Muscle layer of colon (tissue), 2 donors: ENCODE measurements around the gene ROGDI.

Source experiments
- H3K27ac ChIP-seq: one replicate; pipeline ENCODE4 v1.7.0; 2013; ENCODE audit warnings: low read depth, mild to moderate bottlenecking, low read length, moderate library complexity
- H3K27me3 ChIP-seq, 2 donors: one replicate each; pipeline ENCODE4 v1.7.0; 2013; ENCODE audit warnings: low read length in 2 of 2, mild to moderate bottlenecking in 2 of 2; ENCODE audit not compliant: insufficient read depth in 2 of 2, control insufficient read depth in 1 of 2
- H3K36me3 ChIP-seq: one replicate; pipeline ENCODE4 v1.7.0; 2013; ENCODE audit warnings: mild to moderate bottlenecking, low read length; ENCODE audit not compliant: insufficient read depth
- H3K4me1 ChIP-seq: one replicate; pipeline ENCODE4 v1.7.0; 2013; ENCODE audit warnings: mild to moderate bottlenecking, low read length; ENCODE audit not compliant: insufficient read depth
- H3K4me3 ChIP-seq, 2 donors: one replicate each; pipeline ENCODE4 v1.7.0; 2013; ENCODE audit warnings: low read length in 2 of 2, low read depth in 1 of 2, mild to moderate bottlenecking in 1 of 2, moderate library complexity in 1 of 2
- H3K9ac ChIP-seq: one replicate; pipeline ENCODE4 v1.7.0; 2013; ENCODE audit warnings: low read length
- H3K9me3 ChIP-seq: one replicate; pipeline ENCODE4 v1.7.0; 2013; ENCODE audit warnings: mild to moderate bottlenecking, low read length
- donor health status: abdominal sarcoma.
- donor health status: Adenocarcinoma of cecum.

Gene ROGDI

GRCh38 chr16:4755687-4756086 lies 46.7 kb downstream of the ROGDI start:
- Histone ChIP-seq H3K36me3 (peaks cover 75% of the 10 kb centered on the region), H3K9ac (no peak overlapping the region), H3K4me3 (no peak overlapping the region), H3K4me1 (no peaks in the 10 kb centered on the region), H3K9me3 (peaks cover 4% of the 10 kb centered on the region), H3K27ac (no peak overlapping the region), H3K27me3 (no peaks in the 10 kb centered on the region)

DNA sequence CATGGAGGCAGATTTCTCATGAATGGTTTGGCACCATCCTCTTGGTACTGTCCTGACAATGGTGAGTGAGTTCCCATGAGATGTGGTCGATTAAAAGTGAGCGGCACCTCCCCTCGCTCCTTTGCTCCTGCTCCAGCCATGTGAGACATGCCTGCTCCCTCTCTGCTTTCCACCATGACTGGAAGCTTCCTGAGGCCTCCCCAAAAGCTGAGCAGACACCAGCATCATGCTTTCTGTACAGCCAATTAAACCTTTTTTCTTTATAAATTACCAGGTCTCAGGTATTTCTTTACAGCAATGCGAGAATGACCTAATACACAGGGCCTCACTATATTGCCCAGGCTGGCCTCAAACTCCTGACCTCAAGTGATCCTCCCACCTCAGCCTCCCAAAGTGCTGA lies 47.6 kb downstream of the ROGDI start:
- no peaks in the 10 kb centered on the region for H3K27me3 ChIP-seq
- peaks cover 67% of the 10 kb centered on the region for H3K36me3 ChIP-seq
- H3K4me1 ChIP-seq = no peaks in the 10 kb centered on the region
- no peak overlapping the region for H3K4me3 ChIP-seq
- H3K27ac ChIP-seq = no peak overlapping the region
- no peak overlapping the region for H3K9ac ChIP-seq
- H3K9me3 ChIP-seq = peaks cover 4% of the 10 kb centered on the region

- Histone ChIP-seq H3K9me3 (peaks cover 4% of the 10 kb centered on the region), H3K4me1 (no peaks in the 10 kb centered on the region), H3K27me3 (no peaks in the 10 kb centered on the region), H3K4me3 (no peak overlapping the region), H3K27ac (no peak overlapping the region), H3K9ac (no peak overlapping the region), H3K36me3 (peaks cover 50% of the 10 kb centered on the region)
These were observed 49.2 kb downstream of the ROGDI start for GRCh38 chr16:4753227-4753626.

GRCh38 chr16:4752351-4753100 lies 49.9 kb downstream of the ROGDI start:
- H3K4me1 ChIP-seq = no peaks in the 10 kb centered on the region
- H3K27ac ChIP-seq = no peak overlapping the region
- H3K36me3 ChIP-seq = peaks cover 46% of the 10 kb centered on the region
- H3K9me3 ChIP-seq = peaks cover 4% of the 10 kb centered on the region
- no peak overlapping the region for H3K4me3 ChIP-seq
- no peak overlapping the region for H3K9ac ChIP-seq
- H3K27me3 ChIP-seq = no peaks in the 10 kb centered on the region

- Histone ChIP-seq H3K9ac (no peak overlapping the region), H3K36me3 (peaks cover 44% of the 10 kb centered on the region), H3K4me1 (peaks cover 9% of the 10 kb centered on the region), H3K27ac (no peak overlapping the region), H3K27me3 (no peaks in the 10 kb centered on the region), H3K9me3 (peaks cover 3% of the 10 kb centered on the region), H3K4me3 (no peak overlapping the region)
These were observed 51.5 kb downstream of the ROGDI start for GRCh38 chr16:4750896-4751295.

DNA sequence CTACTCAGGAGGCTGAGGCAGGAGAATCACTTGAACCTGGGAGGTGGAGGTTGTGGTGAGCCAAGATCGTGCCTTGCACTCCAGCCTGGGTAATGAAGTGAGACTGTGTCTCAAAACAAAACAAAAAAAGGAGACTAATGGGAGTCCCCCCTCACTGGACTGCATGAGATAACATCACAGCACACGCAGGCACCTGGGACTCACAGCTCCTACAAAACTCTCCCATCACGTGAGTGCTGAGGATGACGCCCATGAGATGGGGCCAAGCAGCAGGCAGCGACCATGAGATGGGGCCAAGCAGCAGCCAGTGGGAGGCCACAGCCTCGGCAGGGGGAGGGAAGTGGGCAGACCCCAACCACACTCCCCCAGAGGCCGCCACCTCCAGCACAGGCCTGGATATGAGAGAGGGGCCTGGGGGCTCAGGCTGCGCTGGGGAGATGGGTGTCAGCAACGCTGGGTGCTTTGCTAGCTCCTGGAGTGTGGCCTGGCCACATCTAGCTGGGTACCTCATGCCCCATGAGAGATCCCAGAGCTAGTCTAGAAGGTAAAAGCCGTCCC lies 52.7 kb downstream of the ROGDI start:
- Histone ChIP-seq H3K27me3 (no peaks in the 10 kb centered on the region), H3K4me1 (peaks cover 9% of the 10 kb centered on the region), H3K36me3 (peaks cover 36% of the 10 kb centered on the region), H3K9ac (no peak overlapping the region), H3K9me3 (no peaks in the 10 kb centered on the region), H3K4me3 (no peak overlapping the region), H3K27ac (no peak overlapping the region)

DNA sequence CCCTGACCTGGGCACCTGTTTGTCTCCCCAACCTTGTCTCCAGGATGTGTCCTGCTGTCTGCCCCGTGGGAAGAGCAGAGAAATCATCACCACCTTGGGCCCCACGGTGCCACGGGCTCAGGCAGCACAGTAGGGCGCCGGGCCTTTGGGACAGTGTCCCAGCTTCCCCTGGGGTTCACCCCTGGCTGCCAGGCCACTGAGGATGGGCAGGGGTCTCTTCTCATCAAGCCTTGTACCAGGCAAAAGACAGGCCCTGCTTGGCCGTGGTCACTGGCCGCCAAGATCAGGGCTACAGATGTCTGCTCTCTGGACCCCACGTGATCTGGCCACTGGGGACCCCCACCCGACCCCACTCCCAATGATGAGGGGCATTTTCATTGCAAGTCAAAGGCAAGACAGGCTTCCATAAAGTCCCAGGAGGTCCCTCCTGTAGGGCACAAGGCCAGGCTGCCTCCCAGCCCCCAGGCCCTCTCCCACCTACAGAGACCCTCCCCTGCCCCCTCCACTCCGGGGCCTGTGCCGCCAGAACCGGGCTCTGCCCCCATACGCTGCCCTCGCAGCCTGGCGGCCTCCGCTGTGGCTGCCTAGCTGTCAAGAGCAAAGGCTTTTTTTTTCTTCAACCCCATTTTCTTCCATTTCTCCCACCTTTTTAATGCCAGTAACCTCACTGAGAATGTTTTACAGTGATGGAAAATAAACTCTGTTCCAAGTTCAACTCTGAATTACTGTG lies 53.6 kb downstream of the ROGDI start:
- Histone ChIP-seq H3K4me1 (peaks cover 9% of the 10 kb centered on the region), H3K27me3 (no peaks in the 10 kb centered on the region), H3K27ac (no peak overlapping the region), H3K9ac (no peak overlapping the region), H3K4me3 (no peak overlapping the region), H3K9me3 (no peaks in the 10 kb centered on the region), H3K36me3 (peaks cover 32% of the 10 kb centered on the region)

- Histone ChIP-seq H3K4me3 (no peak overlapping the region), H3K36me3 (peaks cover 24% of the 10 kb centered on the region), H3K9me3 (no peaks in the 10 kb centered on the region), H3K4me1 (peaks cover 9% of the 10 kb centered on the region), H3K27me3 (no peaks in the 10 kb centered on the region), H3K9ac (no peak overlapping the region), H3K27ac (no peak overlapping the region)
These were observed 54.3 kb downstream of the ROGDI start for GRCh38 chr16:4747906-4748681.

DNA sequence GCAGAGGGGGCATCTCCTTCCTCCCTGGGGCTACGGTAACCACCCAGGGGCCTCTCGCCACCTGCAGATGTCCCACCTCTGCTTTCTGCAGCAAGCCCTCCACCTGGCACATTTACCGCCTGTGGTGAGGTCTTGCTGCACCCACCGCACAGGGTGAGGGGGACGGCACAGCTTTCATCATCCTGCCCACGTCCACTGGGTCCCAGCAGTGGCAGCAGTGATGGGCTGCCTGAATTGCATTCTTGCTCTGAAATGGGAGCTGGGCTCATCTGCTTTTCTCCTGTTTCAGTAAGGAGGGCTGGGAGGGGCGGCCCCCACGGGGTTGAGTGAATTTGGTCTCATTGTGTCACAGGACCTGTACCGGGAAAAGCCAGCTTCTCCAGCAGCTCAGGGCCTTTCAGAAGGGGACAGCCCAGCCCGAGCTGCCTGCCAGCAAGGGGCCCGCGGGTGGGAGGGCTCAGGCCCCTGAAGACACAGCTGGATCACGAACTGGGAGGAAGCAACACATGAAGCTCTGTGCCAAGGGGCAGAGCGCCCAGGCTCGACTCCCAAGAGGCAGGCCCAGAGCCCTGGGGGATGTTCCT lies 55.4 kb downstream of the ROGDI start:
- no peaks in the 10 kb centered on the region for H3K9me3 ChIP-seq
- no peaks in the 10 kb centered on the region for H3K27me3 ChIP-seq
- H3K27ac ChIP-seq = no peak overlapping the region
- H3K36me3 ChIP-seq = peaks cover 14% of the 10 kb centered on the region
- no peak overlapping the region for H3K4me3 ChIP-seq
- no peak overlapping the region for H3K9ac ChIP-seq
- H3K4me1 ChIP-seq = peaks cover 9% of the 10 kb centered on the region
